HG02885 (cell line): ENCODE results near the gene SLC2A8.

Experiments
- ATAC-seq: cut with Tn5 transposase; IDR thresholded peaks from one replicate; pipeline ENCODE4 v1.9.1; 2021; ENCODE audit warnings: mild to moderate bottlenecking; ENCODE audit not compliant: unreplicated experiment, poor library complexity

The SLC2A8 gene

DNA sequence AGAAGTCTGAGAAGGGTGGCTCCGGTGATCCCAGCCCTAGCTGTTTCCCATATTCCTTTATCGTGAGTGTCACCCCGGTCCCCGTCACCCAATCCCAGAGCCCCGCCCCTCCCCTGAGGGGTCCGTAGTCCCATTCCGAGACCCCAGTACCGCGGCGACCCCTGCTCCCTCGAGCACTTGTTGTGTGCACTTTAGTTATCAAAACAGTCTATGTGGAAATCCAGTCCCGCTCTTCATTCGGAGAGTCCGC is 54.6 kb downstream of the SLC2A8 start:
- peak; percentile 28 for ATAC-seq

DNA sequence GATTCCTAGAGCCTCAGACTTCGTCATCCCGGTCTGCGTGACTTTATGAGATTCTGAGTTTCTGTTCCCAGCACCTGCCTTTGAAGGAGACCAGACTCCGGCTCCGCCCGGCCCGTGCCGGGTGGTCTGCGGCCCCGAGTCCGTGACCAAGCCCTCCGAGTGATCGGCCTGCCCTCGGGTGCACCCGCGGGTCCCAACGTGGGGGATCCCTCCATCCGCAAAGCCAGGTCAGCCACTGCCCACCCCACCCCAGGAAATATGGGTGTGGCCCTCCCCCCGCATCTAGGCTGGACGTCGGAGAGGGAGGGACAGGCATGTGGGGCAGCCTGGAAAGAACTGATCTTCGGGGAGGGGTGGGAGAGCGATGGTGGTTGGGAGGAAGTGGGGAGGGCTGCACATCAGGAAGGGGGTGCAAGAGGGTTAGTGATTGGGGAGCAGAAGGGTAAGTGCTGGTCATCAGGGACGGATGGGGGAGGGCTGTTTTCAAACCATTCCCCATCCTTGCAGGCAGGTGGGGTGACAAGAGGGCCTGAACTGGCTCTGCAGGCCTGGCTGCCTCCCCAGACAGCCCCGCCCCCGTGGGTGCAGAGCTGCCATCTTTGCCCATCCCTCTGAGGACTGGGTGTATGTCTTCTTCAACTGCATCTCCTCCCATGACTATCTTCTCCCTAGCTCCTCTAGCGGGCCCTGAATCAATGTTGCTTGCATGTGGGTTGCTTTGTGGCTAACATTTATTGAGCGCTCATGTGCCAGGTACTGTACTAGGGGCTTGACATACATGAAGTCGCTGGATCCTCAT is 55.1 kb downstream of the SLC2A8 start:
- peak; percentile 5 for ATAC-seq

DNA sequence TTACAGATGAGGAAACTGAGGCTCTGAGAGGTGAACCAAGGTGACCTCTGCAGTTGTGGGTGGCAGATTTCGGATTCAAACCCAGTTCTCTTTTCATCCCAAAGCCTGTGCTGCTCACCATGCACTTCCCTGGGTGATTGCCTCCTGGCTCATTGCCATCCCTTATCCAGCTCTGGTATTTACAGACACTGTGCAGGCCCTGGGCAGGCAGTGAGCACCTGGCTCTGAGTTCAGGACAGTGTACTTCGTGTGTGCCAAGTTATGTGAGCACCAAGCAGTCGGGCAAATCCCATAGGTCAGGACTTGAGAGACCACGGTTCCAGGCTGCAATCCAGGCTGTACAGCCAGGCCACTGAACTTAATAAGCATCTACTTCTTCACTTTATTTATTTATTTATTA is 55.7 kb downstream of the SLC2A8 start:
- no peak for ATAC-seq

DNA sequence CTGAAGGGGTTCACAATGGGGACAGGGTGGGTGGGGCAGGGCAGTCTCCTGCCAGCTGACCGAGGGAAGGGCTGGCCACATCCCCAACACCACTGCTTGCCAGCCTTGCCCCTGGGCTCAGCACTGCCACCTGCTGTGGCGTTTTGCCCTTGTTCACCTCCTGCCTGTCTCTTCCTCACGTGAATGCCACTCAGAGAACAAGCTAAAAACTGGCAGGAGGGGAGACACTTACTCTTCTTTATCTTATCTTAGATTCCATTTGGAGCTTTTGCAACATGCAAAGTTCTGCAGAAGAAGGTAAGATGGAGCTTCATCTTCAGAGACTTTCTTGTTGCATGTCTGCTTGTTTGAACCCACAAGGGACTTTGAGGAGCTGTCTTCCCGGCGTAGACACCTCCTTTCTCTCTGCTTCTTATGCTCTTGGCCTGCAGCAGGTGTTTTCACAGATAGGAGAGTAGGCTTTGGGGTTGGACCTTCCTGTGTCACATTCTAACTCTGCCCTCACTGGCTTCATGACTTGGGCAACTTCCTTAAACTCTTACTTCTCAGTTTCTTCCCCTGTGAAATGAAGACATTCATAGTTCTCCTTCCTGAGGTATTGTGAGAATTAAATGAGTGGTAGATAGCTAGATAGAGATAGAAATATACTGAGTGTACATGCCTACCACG is 58.5 kb downstream of the SLC2A8 start:
- ATAC-seq, result no peak

DNA sequence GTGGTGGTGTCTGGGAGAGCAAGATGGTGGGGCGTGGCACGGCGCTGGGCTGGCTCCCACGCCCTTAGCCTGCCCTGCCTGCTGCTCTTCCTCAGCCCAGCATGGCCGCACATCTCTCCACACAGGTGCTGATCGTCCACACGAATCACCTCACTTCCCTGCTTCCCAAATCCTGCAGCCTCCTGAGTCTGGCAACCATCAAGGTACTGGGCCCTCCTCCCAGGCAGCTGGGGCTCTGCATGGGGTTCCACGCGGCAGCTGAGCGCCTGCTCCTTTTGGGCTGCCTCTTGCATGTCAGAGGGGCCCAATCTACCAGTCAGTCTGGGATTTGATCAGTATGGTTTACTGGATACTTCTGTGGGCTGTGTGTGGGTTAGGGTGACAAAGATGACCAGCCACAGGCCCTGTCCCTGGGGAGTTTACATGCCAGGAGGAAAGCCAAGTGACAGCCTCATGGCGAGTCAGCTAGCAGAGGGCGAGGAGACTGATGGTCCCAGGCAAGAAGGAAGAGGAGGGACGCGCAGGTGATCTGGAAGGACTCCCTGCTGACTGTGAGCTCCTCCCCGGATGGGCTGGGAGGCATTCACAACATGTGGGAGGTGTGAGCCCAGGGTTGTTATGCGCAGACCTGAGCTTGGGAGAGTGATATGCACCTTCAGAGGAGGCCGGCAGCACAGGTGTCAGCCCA is 60.4 kb downstream of the SLC2A8 start:
- no peak for ATAC-seq
